Activated T-helper 1 cell treated with Interleukin-2 at 50 U/mL for 16 hours (primary cell): Measurements from ENCODE around the gene ARHGAP23.
"Not testable (repeated sequence)": the region's sequence is repeated elsewhere in the genome, so short reads cannot be mapped to it uniquely, and the experiment has no call there.

Experiments
- DNase-seq: peaks from one replicate; pipeline ENCODE4 v3.0.0-alpha.2; 2020; ENCODE audit warnings: low read depth

Gene ARHGAP23

DNA sequence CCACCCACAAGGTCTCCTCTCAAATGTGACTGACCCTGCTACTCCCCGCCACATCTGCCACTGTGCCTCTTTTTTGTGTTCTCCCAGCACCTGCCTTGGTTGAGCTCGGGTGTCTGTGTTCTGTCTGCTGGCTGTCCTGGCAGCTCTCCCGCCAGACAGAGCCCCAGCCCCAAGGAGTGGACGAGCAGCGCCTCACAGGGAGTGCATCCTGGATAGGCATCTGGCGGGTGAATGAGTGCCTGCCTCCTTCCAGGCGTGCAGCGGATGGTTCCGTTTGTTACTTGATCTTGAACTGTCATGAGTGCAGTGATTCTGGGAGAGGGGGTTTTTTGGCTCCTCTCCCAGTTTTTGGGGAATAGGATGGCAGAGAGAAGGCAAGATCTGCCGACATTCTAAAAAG, 99.9 kb downstream of the ARHGAP23 start:
- DNase-seq = not testable (repeated sequence)

DNA sequence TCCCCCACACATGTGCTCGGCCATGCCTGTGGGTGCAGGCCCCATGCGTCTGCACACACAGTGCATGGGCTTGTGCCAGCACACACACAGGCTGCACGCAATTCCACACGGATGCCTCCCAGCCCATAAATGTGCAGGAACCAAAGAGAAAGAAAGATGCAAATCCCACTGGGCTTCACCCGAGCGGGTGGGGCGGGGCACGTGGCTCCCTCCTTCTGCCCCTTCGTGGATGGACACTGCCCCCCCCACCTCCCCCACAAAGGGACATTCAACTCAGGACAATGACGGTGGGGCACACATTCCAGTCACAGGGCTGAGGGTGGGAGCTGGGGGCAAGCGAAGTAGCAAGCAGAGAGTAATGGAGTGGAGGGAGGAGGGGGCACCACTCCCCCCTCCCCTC, 102.6 kb downstream of the ARHGAP23 start:
- not testable (repeated sequence) for DNase-seq

DNA sequence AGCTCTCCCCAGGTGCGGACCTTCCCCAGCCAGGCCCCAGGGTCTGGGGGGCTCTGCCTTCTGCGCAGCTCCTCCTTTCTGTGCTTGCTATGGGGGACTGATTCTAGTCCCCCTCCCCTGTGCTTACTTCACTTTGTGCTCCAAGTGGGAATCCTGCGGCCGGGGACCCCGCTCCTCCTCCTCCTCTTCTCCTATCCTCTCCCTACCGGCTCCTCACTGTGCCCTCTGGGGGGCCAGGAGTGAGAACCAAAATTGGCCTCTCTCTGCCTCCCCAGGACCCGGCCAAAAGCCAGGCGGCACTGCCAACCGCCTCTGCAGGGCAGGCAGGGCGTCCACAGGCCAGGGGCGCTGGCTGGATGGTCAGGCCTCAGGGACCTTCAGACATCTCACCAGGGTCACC, 103.5 kb downstream of the ARHGAP23 start:
- not testable (repeated sequence) for DNase-seq

- DNase-seq = no peak
Measured at GRCh38 chr17:38532451-38532850, 104.2 kb downstream of the ARHGAP23 start.

DNA sequence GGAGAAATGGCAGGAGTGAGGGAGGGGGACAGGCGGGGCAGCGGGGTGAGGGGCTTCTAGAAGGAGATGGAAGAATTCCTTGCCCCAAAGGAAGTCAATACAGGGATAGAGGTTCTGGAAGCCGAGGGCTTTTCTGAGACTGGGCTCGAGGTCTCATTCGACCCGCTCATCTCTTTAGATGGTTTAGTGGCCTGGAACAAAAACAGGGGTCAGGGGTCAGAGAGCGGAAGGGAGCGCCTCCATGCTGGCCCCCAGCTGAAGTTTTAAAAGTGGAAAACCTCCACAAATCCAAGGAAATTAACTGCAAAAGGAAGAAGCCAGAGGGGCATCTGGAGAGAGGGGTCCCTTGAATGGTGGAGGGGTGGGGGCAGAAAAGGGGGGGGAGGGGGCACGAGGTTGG, 105.0 kb downstream of the ARHGAP23 start:
- no peak for DNase-seq

GRCh38 chr17:38533866-38534497, 105.7 kb downstream of the ARHGAP23 start:
- DNase-seq = no peak

- DNase-seq = no peak
Measured at GRCh38 chr17:38534498-38534885, 106.2 kb downstream of the ARHGAP23 start.

- DNase-seq = no peak
Measured at GRCh38 chr17:38535886-38536285, 107.6 kb downstream of the ARHGAP23 start.

DNA sequence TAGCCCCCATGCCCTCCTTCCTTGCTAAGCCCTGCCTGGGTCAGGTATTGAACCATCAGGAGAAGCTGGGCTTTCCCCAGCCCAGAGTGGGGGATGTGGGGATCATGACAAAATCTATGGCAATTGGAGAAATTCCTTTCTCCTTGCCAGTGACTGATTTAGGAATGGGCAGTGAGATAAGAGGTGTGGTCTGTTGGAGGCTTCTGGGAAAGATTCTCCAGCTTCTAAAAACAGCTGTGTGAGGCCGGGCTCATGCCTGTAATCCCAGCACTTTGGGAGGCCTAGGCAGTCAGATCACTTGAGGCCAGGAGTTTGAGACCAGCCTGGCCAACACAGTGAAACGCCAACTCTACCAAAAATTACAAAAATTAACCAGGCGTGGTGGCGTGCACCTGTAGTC, 108.4 kb downstream of the ARHGAP23 start:
- DNase-seq = no peak

DNA sequence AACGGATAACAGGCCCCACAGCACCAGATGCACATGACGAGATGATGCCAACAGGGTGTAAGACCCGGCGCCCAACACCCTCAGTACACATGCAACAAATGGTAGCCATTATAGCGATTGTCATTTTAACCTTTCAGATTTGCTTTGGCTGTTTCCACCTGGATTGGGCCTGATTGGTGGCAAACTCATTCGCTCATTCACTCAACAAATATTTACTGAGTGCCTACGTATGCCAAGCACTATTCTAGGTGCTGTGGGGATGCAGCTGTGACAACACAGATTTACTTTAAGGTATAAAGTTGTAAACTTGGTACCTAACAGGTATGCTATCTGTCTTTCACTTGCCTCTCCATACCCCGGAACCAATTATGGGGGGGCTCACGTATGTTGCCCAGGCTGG, 110.6 kb downstream of the ARHGAP23 start:
- DNase-seq = no peak

DNA sequence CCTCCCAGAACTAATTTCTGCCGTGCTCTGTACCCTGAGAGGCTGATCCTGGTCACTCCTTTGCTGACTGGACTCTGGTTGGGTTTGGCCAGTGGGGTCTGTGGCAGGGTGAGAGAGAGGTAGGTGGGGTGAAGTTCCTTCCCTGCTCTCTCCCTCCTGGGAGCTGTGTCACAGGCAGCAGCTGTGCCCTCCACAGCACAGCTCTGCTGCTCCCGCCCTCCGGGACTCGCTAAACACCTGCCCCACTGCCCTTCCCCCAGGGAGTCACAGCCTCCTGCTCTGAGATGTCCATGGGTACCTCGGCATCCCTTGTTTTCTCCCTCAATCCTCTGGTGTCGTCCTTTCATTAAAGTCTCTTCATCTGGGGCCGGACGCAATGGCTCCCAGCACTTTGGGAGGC, 111.1 kb downstream of the ARHGAP23 start:
- no peak for DNase-seq

DNA sequence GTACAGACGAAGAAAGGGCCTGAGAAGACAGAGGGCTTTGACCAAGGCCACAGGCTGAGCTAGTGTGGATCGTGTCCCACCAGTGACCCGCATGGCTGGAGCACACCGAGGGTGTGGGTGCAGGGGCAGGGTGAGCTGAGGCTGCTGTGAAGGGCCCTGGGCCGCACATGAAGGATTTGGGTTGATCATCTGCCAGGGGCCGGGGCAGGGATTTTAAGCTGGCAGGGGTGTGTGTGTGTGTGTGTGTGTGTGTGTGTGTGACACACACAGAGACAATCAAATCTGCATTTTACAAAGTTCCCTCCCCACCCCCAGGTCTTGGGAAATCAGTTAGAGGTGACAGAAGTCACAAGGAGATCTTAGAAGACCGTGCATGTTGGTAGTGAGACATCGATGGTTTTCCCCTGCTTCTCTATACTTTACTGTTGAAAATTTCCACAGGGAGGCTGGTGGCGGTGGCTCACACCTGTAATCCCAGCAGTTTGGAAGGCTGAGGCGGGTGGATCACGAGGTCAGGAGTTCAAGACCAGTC, 112.3 kb downstream of the ARHGAP23 start:
- no peak for DNase-seq

- no peak for DNase-seq
Measured at GRCh38 chr17:38541281-38541680, 113.0 kb downstream of the ARHGAP23 start.

- DNase-seq = no peak
Measured at GRCh38 chr17:38542286-38542685, 114.0 kb downstream of the ARHGAP23 start.

GRCh38 chr17:38543403-38544174, 115.3 kb downstream of the ARHGAP23 start:
- DNase-seq = no peak

GRCh38 chr17:38544175-38544838, 116.0 kb downstream of the ARHGAP23 start:
- no peak for DNase-seq

DNA sequence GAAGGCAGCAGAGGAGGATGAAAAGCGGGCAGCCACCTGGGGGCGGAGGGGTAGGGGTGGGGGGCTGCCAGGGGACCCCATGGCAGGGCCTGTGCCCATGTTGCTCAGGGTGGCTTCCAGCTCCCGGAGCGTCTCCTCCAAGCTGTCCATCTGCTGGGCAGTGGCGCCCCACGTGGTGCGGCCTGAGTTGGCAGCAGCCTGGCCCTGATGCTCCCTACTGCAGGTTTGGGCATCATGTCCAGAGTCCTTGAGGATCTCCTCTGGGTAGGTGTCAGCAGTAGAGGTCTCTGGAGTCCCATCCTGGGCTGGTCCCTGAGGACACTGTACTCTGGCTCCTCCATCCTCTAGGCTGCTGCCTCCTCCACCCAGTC, 116.6 kb downstream of the ARHGAP23 start:
- DNase-seq = no peak

- no peak for DNase-seq
Measured at GRCh38 chr17:38545531-38546225, 117.4 kb downstream of the ARHGAP23 start.

DNA sequence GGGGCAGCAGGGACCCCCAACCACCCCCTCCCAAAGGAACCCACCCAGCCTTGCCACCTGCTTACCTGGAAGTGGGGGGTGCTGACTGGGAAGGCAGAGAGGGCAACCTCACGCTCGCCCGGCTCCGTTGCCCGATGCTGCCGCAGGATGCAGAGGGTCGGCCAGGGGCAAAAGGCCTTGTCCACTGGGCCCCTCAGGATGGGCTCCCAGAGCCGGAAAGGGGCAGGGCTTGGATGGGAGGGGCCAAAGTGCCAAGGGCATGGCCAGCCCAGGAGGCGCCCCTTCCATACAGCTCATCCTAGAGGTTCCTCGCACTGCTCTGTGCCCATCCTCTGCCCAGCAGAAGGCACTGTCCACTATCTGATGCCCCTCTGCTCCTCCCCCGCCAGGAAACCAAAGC, 118.1 kb downstream of the ARHGAP23 start:
- DNase-seq = no peak

GRCh38 chr17:38547444-38547843, 119.2 kb downstream of the ARHGAP23 start:
- DNase-seq = no peak

DNA sequence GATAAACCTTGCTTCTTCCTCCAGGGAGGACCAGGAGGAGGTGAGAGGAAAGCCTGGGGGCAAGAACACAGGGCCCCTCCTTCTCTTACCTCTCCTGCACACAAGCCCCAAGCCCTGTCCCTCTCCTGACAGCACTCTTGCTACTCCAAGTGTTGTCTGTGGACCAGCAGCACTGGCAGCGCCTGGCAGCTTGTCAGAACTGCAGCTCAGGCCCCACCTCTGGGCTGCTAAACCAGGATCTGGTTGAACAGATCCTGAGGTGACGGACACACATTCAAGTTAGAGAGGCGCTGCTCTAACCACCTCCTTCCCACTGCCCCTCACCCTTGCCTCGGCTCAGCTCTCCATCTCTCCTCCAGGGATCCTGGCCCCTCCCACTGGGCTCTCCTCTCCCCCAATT, 121.0 kb downstream of the ARHGAP23 start:
- DNase-seq = no peak

GRCh38 chr17:38550661-38551060, 122.4 kb downstream of the ARHGAP23 start:
- no peak for DNase-seq
